Activated CD8-positive, alpha-beta memory T cell treated with anti-CD3 and anti-CD28 coated beads for 36 hours (primary cell): ENCODE measurements around the gene CXCL8. TPM values are rescaled to one million over a fixed set of nuclear protein-coding genes. Genes with fewer than 3 reads are reported as not detected.
"Not testable (repeated sequence)": the region's sequence is repeated elsewhere in the genome, so short reads cannot be mapped to it uniquely, and the experiment has no call there.

ENCODE experiments used
- CTCF ChIA-PET: fragments of 350-600 bp; sonication (Branson Sonifier 250); formaldehyde crosslinking; loops from one replicate; lab custom pipeline; 2021; ENCODE audit warnings: antibody characterized with exemption; lab: Charles Lee
- POLR2A ChIA-PET: fragments of 350-600 bp; sonication (Branson Sonifier 250); formaldehyde crosslinking; loops from one replicate; lab custom pipeline; 2021; ENCODE audit warnings: antibody characterized with exemption; lab: Charles Lee
- total RNA-seq, 2 experiments: library from RNA; stranded (reverse); gene quantifications; one replicate each; pipeline ENCODE4 v1.2.3, GENCODE V29; 2021

CXCL8 gene
- total RNA-seq, 2 experiments from 2014 or later: 0.21 to 0.30 TPM

DNA sequence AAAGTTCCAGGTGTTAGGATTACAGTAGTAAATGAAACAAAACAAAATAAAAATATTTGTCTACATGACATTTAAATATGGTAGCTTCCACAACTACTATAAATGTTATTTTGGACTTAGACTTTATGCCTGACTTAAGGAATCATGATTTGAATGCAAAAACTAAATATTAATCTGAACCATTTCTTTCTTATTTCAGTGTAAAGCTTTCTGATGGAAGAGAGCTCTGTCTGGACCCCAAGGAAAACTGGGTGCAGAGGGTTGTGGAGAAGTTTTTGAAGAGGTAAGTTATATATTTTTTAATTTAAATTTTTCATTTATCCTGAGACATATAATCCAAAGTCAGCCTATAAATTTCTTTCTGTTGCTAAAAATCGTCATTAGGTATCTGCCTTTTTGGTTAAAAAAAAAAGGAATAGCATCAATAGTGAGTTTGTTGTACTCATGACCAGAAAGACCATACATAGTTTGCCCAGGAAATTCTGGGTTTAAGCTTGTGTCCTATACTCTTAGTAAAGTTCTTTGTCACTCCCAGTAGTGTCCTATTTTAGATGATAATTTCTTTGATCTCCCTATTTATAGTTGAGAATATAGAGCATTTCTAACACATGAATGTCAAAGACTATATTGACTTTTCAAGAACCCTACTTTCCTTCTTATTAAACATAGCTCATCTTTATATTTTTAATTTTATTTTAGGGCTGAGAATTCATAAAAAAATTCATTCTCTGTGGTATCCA, 1.6 kb downstream of the CXCL8 start:
- ChIA-PET CTCF (no interaction called here), POLR2A (no interaction called here)

DNA sequence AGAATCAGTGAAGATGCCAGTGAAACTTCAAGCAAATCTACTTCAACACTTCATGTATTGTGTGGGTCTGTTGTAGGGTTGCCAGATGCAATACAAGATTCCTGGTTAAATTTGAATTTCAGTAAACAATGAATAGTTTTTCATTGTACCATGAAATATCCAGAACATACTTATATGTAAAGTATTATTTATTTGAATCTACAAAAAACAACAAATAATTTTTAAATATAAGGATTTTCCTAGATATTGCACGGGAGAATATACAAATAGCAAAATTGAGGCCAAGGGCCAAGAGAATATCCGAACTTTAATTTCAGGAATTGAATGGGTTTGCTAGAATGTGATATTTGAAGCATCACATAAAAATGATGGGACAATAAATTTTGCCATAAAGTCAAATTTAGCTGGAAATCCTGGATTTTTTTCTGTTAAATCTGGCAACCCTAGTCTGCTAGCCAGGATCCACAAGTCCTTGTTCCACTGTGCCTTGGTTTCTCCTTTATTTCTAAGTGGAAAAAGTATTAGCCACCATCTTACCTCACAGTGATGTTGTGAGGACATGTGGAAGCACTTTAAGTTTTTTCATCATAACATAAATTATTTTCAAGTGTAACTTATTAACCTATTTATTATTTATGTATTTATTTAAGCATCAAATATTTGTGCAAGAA, 2.3 kb downstream of the CXCL8 start:
- ChIA-PET CTCF (no interaction called here), POLR2A (no interaction called here)

DNA sequence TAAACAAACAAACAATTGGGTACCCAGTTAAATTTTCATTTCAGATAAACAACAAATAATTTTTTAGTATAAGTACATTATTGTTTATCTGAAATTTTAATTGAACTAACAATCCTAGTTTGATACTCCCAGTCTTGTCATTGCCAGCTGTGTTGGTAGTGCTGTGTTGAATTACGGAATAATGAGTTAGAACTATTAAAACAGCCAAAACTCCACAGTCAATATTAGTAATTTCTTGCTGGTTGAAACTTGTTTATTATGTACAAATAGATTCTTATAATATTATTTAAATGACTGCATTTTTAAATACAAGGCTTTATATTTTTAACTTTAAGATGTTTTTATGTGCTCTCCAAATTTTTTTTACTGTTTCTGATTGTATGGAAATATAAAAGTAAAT, 2.9 kb downstream of the CXCL8 start:
- POLR2A ChIA-PET: no interaction called here
- CTCF ChIA-PET: no interaction called here

DNA sequence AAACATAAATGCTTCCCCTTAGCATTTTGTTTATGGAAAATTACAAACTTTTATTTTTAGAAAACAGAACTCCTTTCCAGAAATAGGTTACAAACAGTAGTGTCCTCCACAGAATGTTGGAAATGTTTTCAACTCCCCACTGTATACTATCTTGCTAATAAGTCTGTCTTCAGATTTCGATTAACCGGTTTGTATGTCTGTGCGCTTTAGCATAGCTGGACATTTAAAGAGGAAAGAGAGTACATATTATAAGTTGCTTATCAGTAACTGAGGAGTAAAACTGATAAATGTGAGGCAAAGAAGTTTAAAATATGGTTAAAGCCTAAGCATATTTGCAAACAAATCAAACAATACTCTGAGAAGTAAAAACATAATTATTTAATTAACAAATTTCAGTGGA, 3.4 kb downstream of the CXCL8 start:
- ChIA-PET CTCF (no interaction called here), POLR2A (no interaction called here)

DNA sequence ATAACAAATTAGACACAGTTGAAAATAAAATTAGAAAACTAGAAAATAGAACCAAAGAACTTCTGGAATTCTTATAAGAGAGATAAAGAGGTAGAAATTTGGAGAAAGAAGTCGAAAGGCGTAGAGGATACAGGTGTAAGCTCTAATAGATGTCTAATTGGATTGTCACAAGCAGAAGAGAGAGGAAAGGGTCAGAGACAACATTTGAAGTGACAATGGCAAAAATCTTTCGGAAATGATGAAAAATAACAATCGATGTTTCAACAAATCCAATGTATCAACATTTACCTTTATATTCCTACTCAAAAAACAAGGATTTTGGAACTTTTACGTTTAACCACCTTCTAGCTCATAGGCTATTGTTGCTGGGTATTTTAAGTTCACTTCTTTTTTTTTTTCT, 3.8 kb downstream of the CXCL8 start:
- ChIA-PET CTCF (no interaction called here), POLR2A (no interaction called here)

DNA sequence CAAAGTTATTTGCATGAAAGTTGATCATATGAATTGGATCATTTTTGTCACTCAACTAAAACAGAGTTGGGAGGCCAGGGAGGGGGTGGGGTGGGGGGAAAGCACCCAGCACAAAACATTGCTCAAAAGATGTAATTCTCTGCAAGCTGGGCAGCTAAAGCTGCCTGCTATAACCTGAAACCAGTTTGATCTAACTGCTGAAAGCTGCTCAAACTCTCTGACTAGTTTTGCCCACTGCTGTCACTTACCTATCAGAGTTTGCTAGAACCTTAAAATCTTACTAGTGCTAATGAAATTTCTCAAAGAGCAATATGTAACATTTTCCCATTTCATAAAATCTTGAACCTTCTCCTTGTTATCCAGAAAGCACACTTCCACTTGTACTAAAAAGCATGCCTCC, 10.4 kb downstream of the CXCL8 start:
- ChIA-PET CTCF (no interaction called here), POLR2A (no interaction called here)

DNA sequence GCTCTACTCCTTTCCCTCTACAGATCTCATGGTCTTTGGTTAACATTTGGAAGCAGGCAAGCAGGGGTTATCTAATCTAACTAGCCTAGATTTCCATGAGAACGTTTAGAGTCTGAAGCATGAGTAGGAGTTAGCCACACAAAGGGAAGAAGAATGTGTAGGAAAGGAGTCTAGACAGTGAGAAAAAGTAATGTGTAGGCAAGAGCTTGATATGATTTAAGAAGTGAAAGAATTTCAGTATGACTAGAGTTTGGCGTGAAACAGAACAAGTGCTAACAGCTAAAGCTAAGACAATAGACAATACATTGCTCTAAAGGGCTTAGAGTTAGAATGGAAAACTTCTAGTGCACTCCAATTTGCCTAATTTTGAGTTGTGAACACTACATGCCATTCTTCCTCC, 10.8 kb downstream of the CXCL8 start:
- CTCF ChIA-PET: no interaction called here
- POLR2A ChIA-PET: no interaction called here

DNA sequence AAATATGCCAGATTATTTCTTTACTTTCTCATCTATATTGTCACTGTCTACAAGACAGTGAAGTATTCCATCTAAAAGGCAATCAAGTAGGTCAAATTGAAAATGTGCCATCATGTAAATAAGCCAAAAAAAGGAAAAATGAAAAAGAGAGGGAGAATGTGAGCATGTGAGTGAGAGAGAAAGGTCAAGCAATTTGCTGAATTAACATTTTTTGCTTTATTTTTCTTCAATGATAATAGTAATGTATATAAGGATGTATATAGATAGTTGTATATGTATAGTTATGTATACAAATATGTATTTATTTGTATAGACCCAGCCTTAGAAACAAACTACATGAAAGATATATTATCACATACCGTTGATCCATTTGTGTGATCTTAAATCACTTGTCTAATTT, 11.5 kb downstream of the CXCL8 start:
- POLR2A ChIA-PET: no interaction called here
- CTCF ChIA-PET: no interaction called here

DNA sequence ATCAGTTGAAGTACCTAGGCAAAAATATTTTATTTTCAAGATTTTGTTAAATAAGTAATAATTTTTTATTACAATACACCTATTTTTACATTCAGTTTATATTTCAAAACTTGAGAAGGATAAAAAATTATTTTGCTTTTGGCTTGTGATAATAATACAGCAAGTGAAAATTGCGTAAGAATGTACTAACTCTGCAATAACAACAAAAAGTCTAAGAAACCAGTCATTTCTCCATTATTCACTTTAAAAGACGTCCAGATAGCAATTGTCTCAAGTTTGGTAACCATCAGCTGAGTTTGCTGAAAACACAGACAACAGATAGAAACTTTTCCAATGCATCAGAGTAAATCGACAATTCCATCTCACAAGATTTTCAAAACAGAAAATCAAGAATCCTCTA, 12.1 kb downstream of the CXCL8 start:
- POLR2A ChIA-PET: no interaction called here
- CTCF ChIA-PET: no interaction called here

DNA sequence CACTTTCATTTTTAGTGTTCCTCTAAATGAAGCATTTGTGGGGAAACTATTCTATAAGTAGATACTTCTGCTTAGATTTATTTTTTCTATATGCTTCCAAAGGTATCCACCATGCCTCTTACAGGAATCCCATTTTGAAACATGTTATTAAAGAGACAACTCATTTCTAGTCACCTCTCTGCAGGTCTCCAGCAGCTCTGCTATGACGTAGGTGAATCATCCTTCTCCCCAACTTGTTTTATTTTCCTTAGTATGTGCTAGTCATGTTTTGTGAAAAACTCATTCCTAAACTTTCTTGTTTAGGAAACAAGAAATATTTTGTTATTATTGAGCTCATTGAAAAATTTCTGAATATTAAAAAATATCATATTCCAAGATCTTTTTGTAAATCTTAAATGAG, 12.8 kb downstream of the CXCL8 start:
- ChIA-PET CTCF (no interaction called here), POLR2A (no interaction called here)

DNA sequence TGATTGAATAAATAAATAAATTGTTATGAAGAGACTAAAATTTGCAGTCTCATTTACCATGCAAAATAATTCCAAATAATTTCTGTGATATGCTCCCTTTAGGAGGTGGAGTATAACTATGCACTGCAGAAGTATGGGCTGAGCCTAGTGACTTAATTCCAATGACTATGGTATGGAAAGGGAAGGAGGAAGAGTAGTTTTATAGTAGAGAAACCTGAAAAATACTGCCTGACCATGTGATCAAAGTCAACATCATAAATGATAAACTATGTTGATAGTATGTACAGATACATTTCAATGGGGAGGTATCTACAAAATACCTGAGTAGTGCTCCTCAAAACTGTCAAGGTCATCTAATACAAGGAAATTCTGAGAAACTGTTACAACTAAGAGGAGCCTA, 14.6 kb downstream of the CXCL8 start:
- ChIA-PET POLR2A (no interaction called here), CTCF (no interaction called here)

DNA sequence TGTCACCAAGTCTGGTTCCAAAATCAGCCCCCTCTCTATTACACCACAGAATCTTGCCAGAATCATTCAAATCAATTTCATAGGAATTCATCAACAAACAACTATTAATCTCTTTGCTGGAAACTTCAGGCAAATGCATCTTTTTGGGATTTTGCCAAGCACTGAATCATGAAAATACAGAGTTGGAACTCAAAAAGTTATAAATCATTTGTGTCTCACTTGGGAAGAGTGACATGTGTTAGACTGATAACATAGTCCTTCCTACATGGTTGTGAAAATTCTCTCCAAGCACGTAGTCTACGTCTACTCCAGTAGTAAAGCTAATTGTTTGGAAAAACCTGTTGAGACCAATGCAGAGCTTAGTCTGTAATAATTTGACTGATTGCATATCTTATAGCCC, 19.0 kb downstream of the CXCL8 start:
- POLR2A ChIA-PET: no interaction called here
- CTCF ChIA-PET: no interaction called here

DNA sequence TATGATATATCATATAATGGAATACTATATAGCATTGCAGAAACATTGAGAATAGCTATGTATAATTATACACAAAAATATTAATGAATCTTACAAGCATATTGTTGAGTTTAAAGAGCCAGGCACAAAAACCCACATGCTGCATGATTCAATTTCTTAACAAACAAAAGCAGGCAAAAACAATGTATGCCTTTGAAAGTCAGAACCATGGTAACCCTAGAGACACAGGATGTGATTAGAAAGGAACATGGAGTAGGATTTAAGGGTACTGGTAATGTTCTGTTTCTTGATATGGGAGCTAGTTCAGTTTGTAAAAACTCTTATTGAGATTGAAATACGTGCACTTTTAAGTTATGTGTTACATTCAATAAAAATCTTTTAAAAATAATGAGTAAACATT, 21.5 kb downstream of the CXCL8 start:
- CTCF ChIA-PET: no interaction called here

DNA sequence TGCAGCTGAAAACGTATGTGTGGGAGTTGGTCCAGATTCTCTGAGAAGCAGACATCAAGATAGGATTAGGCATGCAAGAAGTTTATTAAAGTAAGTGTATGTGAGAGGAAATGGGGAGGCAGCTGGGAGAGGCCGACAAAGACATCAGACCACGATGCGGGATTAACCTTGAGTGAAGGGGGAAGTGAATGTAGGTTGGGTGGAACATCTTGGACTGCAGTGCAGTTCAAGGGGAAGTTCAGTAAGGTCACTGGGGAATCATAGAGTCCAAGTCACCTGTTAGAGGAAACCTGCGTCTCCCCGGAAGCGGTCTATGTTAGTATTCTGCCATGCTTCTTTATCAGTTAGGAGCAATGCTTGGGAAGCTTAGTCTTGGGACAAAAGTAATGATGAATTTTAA, 22.0 kb downstream of the CXCL8 start:
- ChIA-PET POLR2A (no interaction called here), CTCF (no interaction called here)

More for the DNA sequence above, 21.5 kb downstream of the CXCL8 start:
- POLR2A ChIA-PET: no interaction called here

DNA sequence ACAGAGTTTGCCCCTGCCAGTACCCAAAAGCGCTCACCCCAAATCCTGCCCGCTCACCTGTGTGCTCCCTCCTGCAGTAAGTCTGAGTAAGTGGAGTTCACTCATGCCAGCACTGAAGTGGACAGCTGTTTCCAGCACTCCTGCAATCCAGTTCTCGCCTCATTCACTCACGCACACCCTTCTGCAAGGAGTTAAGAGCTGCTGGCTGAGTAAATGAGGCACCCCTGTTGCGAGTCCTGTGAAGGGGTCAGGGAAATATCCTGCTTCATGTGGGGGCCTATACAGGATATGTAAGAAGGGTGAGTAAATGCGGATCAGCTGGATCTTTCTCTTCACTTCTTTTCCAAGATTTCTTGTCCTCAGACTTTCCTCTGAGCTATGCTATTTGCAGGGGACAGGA, 23.5 kb downstream of the CXCL8 start:
- CTCF ChIA-PET: no interaction called here
- POLR2A ChIA-PET: no interaction called here

DNA sequence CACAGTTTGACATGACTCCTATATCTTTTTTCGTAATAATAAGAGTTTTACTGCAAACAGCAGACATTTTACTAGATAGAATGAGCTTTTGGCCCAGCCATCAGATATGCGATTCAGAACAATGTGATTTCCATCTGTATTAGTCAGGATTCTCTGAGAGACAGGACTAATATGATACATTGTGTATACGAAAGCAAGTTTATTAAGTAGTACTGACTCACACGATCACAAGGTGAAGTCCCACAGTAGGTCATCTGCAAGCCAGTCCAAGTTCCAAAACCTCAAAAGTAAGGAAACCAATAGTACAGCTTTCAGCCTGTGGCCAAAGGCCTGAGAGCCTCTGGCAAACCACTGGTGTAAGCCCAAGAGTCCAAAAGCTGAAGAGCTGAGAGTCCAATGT, 24.1 kb downstream of the CXCL8 start:
- CTCF ChIA-PET: no interaction called here
- POLR2A ChIA-PET: no interaction called here

DNA sequence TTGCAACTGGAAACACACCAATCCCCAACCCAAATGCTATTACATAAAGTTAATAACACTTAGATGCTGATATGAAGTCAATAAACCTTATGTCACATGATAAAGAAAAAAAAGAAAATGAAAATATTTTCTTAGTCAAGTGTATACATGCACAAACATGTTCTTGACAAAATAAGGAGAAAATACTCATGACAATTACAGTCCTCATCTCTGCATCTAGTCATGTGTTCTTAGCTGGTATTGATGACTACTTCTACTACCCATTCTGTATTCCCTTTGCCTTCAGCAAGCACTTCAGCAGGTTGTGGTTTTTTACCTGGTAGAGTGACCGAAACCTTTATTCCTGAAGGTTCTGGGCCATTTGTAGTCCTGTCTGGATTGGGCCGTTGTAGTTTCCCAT, 24.9 kb downstream of the CXCL8 start:
- ChIA-PET CTCF (no interaction called here), POLR2A (no interaction called here)

DNA sequence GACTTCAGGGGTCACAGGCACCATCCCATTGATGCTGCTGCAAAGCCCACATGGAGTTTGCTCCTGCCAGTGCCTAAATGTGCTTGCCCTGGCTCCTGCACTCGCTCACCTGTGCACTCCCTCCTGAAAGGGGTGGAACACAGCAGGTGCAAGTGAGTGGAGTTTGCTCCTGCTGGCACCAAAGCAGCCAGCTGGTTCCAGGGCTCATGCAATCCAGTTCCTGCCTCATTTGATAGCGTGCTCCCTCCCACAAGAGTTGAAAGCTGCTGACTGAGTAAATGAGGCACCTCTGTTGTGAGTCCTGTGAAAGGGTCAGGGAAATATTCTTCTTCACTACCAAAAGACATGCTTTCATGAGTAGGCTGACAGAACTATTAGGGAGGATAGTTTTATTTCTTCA, 30.5 kb downstream of the CXCL8 start:
- CTCF ChIA-PET: no interaction called here
- POLR2A ChIA-PET: no interaction called here

DNA sequence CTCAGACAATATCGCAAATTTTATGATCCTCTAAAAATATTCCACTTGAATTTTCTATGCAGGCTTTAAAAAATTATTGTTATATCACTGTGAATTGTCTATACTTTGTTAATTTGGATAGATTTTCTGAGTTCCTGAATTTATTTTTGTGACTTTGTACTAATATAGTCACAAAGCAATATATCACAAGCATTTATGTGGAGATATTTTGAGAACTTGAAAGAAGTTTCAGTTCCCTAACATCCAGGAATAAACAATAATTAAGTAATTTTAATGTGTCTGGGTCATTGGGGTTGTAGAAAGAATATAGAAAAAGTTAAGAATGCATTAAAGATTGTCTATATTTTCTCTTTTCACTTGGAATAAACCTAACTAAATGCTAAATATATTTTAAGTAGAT, 32.0 kb downstream of the CXCL8 start:
- POLR2A ChIA-PET: no interaction called here
- CTCF ChIA-PET: no interaction called here

DNA sequence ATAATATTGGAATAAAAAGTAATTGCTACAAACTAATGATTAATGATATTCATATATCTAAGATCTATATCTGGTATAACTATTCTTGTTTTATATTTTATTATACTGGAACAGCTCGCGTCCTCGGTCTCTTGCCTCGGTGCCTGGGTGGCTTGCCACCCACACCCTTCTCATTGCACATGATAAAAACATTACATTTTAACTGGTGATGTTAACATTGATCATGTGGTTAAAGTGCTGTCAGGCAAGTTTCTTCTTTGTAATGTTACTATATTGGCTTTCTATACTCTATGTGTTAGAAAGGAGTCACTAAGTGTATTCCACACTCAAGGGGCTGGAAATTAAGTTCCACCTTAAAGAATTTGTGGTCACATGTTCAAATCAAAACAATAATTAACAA, 34.0 kb downstream of the CXCL8 start:
- POLR2A ChIA-PET, CTCF ChIA-PET: not testable (repeated sequence)

DNA sequence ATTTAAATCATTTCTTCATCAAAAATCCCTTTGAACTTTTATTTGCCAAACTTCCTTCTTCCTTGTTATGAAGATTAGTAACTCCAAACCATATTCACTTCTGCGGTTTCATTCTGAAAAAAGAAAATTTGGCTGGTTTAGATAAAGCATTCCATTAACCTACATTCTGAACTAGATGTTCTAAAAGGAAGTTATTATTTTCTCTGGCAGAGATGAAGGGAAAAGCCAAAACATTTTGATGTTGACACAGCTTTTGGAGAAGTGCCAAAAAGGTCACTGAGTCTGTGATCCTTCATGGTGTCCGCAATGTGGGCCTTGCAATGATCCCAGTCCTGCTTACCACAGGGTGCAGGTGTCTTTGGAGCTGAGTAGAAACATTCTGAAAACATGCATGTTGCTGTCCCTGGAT, 36.0 kb downstream of the CXCL8 start:
- POLR2A ChIA-PET: no interaction called here

DNA sequence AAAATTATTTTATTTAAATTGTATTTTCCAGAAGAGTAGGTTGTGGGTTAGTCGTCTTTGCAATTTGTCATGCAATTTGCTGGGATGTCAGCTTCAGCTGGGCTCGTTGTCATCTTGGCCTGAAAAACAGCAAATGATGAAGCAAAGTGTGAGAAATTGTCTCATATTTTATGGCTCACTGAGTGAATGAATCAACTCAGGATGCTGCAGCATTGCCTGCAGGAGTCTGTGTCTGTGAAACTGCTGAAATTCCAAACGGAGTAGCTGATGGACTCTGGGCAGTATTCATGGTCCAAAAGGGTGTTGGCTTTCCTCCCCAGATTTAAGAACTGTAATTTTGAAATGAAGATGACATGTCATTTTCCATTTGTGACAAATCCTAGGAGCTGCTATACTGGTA, 37.2 kb downstream of the CXCL8 start:
- POLR2A ChIA-PET: no interaction called here
- CTCF ChIA-PET: no interaction called here

More for the DNA sequence above, 36.0 kb downstream of the CXCL8 start:
- CTCF ChIA-PET: no interaction called here
